HepG2 (cell line): ENCODE results near the gene ZDHHC7. TPM values are rescaled to one million over a fixed set of nuclear protein-coding genes. Genes with fewer than 3 reads are reported as not detected.

Experiments
- BCL6 ChIP-seq: IDR thresholded peaks from 2 replicates; pipeline ENCODE4 v1.6.1; 2016; ENCODE audit warnings: missing genetic modification reagents, missing compliant biosample characterization
- CEBPG ChIP-seq: IDR thresholded peaks from 2 replicates; pipeline ENCODE4 v1.6.1; 2016
- ELF1 ChIP-seq: sonication (generic); formaldehyde crosslinking; IDR thresholded peaks from 2 replicates; pipeline ENCODE4 v1.4.0; 2020; ENCODE audit warnings: missing genetic modification reagents
- GABPA ChIP-seq, 2 experiments: IDR thresholded peaks; 2 replicates each; pipeline ENCODE4 v1.6.1; 2011 to 2016; ENCODE audit warnings: low read depth in 2 of 2, low read length in 1 of 2, missing biosample characterization in 1 of 2, missing genetic modification characterization in 1 of 2
- HDAC2 ChIP-seq: sonication (generic); formaldehyde crosslinking; IDR thresholded peaks from 2 replicates; pipeline ENCODE4 v1.4.0; 2020; ENCODE audit warnings: missing genetic modification reagents
- MEF2D ChIP-seq: sonication (generic); formaldehyde crosslinking; IDR thresholded peaks from 2 replicates; pipeline ENCODE4 v1.5.1; 2020; ENCODE audit warnings: mild to moderate bottlenecking, missing genetic modification reagents
- SAP130 ChIP-seq: IDR thresholded peaks from 2 replicates; pipeline ENCODE4 v1.6.1; 2016; ENCODE audit warnings: low read depth
- SP5 ChIP-seq: IDR thresholded peaks from 2 replicates; pipeline ENCODE4 v1.6.1; 2016; ENCODE audit warnings: low read depth, borderline replicate concordance
- ZBTB43 ChIP-seq: sonication (generic); formaldehyde crosslinking; conservative IDR thresholded peaks from 2 replicates; pipeline ENCODE4 v1.4.0; 2020; ENCODE audit warnings: missing genetic modification reagents
- ZC3H4 ChIP-seq: sonication (generic); formaldehyde crosslinking; IDR thresholded peaks from 2 replicates; pipeline ENCODE4 v1.4.0; 2020; ENCODE audit warnings: missing genetic modification reagents, borderline replicate concordance
- ZFX ChIP-seq: sonication (generic); formaldehyde crosslinking; IDR thresholded peaks from 2 replicates; pipeline ENCODE4 v1.4.0; 2020; ENCODE audit warnings: mild to moderate bottlenecking, low read depth, missing genetic modification reagents, moderate library complexity
- ZNF136 ChIP-seq: sonication (generic); formaldehyde crosslinking; IDR thresholded peaks from 2 replicates; pipeline ENCODE4 v1.8.1; 2022; ENCODE audit warnings: low read depth, mild to moderate bottlenecking, moderate library complexity, missing genetic modification reagents
- ZNF496 ChIP-seq: sonication (generic); formaldehyde crosslinking; IDR thresholded peaks from 2 replicates; pipeline ENCODE4 v1.8.1; 2023; ENCODE audit warnings: mild to moderate bottlenecking, moderate library complexity, missing genetic modification reagents; ENCODE audit not compliant: insufficient replicate concordance
- ZNF547 ChIP-seq: sonication (generic); formaldehyde crosslinking; IDR thresholded peaks from 2 replicates; pipeline ENCODE4 v1.5.1; 2020; ENCODE audit warnings: mild to moderate bottlenecking, missing genetic modification reagents
- ZNF562 ChIP-seq: sonication (generic); formaldehyde crosslinking; IDR thresholded peaks from 2 replicates; pipeline ENCODE4 v1.8.0; 2022; ENCODE audit warnings: missing genetic modification reagents, borderline replicate concordance
- polyA plus RNA-seq, 8 experiments: library from polyadenylated mRNA; depleted of rRNA in 3 of 8; stranded (reverse) in 7 of 8; unstranded in 1 of 8; fragments of >200 nt; fragmentation: Illumina TruSeq in 4 of 8; extraction: Trizol in 4 of 8; gene quantifications; 2 replicates each; pipeline versions ENCODE4 v1.2.1 to v1.2.3, GENCODE V29; 2011 to 2016; ENCODE audit warnings: low read depth in 4 of 8, missing spikeins in 1 of 8, mixed read lengths in 1 of 8; ENCODE audit not compliant: insufficient read depth in 1 of 8
- total RNA-seq, 5 experiments: library from RNA; depleted of rRNA; stranded (reverse); fragments of >200 nt; fragmentation: Illumina TruSeq; extraction: Trizol; gene quantifications; 2 replicates each; pipeline ENCODE4 v1.2.3, GENCODE V29; 2016; ENCODE audit warnings: low read depth in 1 of 5
- TF ChIP-seq, protein P1 (sequence below): sonication (generic); formaldehyde crosslinking; IDR thresholded peaks from 2 replicates; pipeline ENCODE4 v1.4.0; 2020; ENCODE audit warnings: mild to moderate bottlenecking, low read depth, missing genetic modification reagents
- TF ChIP-seq, protein P2 (sequence below): sonication (generic); formaldehyde crosslinking; IDR thresholded peaks from 2 replicates; pipeline ENCODE4 v1.4.0; 2020; ENCODE audit warnings: low read depth, missing genetic modification reagents

Gene ZDHHC7
- total and polyA plus RNA-seq, 2 of the 13 experiments (the other 11 are each of a cell fraction or from before 2014, with no cell fraction given): 46.8 to 67.6 TPM

DNA sequence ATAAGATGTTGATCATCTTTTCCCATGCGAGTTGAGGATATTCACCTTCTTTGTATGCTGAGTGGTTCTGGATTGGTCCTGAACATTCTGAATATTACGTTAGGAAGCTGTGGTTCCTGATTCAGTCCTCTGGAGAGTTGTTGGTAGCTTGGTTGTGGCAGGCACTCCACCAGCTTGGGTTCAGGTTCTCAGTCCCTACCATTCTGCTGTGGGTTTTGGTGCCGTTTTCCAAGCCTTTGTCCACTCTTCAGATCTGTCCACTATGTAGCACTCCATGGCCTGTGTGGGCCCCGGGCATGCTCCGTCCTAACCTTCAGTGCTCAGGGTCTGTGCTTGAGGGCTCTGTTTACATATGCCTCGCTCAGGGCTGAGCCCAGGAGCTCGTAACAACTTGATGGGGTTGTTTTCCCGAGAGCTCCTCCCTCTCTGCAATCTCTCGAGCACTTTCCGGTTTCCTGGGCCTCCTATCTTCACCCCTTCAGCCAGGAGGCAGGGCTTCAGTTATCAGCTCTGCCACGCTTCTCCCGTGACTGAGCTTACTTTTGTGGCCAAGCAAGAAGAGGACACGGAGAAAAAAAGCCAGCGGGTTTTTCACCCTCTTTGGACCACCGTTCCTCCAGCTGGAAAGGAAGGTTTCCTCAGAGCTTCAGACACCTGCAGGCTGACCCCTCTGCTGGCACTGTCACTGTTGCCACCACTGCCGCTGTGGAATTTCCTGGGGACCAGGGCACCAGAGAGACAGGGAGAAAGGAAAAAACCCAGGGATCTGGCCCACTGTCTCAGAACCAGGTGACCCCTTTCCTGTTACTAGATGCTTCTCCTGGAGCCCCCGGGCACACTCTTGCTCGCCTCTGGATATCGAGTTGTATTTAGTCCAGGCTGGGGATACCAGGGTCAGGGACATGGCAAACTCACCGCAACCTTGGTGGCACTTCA lies 35.9 kb upstream of the ZDHHC7 start (continued):
- TF ChIP-seq ZBTB43 (no peak), ZNF562 (no peak), ZNF136 (no peak), ZC3H4 (no peak), ZNF496 (CRISPR knock-in tag) (no peak), ZFX (CRISPR knock-in tag) (peak; percentile 29; the same call in 1 of the 2 replicates), CEBPG (CRISPR knock-in tag) (no peak), SP5 (peak; percentile 85), ZNF547 (CRISPR knock-in tag) (peak; percentile 43; the same call in 1 of the 2 replicates), SAP130 (CRISPR knock-in tag) (peak; percentile 53; the same call in 1 of the 2 replicates), HDAC2 (CRISPR knock-in tag) (0 out of 2 replicates have a peak, but pooled peaks have one; percentile 36), ELF1 (peak; percentile 32; the same call in 1 of the 2 replicates), GABPA (IDR thresholded peaks at IDR 0.05; ENCODE audit: low read depth, low read length) (no peak), GABPA (CRISPR knock-in tag; IDR thresholded peaks at IDR 0.05; ENCODE audit: low read depth) (0 out of 2 replicates have a peak, but pooled peaks have one; percentile 30), MEF2D (CRISPR knock-in tag) (no peak), BCL6 (CRISPR knock-in tag) (peak; percentile 49; the same call in 1 of the 2 replicates)
- TF ChIP-seq, protein P1, sequence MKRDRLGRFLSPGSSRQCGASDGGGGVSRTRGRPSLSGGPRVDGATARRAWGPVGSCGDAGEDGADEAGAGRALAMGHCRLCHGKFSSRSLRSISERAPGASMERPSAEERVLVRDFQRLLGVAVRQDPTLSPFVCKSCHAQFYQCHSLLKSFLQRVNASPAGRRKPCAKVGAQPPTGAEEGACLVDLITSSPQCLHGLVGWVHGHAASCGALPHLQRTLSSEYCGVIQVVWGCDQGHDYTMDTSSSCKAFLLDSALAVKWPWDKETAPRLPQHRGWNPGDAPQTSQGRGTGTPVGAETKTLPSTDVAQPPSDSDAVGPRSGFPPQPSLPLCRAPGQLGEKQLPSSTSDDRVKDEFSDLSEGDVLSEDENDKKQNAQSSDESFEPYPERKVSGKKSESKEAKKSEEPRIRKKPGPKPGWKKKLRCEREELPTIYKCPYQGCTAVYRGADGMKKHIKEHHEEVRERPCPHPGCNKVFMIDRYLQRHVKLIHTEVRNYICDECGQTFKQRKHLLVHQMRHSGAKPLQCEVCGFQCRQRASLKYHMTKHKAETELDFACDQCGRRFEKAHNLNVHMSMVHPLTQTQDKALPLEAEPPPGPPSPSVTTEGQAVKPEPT: no peak
- TF ChIP-seq, protein P2, sequence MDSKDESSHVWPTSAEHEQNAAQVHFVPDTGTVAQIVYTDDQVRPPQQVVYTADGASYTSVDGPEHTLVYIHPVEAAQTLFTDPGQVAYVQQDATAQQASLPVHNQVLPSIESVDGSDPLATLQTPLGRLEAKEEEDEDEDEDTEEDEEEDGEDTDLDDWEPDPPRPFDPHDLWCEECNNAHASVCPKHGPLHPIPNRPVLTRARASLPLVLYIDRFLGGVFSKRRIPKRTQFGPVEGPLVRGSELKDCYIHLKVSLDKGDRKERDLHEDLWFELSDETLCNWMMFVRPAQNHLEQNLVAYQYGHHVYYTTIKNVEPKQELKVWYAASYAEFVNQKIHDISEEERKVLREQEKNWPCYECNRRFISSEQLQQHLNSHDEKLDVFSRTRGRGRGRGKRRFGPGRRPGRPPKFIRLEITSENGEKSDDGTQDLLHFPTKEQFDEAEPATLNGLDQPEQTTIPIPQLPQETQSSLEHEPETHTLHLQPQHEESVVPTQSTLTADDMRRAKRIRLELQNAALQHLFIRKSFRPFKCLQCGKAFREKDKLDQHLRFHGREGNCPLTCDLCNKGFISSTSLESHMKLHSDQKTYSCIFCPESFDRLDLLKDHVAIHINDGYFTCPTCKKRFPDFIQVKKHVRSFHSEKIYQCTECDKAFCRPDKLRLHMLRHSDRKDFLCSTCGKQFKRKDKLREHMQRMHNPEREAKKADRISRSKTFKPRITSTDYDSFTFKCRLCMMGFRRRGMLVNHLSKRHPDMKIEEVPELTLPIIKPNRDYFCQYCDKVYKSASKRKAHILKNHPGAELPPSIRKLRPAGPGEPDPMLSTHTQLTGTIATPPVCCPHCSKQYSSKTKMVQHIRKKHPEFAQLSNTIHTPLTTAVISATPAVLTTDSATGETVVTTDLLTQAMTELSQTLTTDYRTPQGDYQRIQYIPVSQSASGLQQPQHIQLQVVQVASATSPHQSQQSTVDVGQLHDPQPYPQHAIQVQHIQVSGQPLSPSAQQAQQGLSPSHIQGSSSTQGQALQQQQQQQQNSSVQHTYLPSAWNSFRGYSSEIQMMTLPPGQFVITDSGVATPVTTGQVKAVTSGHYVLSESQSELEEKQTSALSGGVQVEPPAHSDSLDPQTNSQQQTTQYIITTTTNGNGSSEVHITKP: no peak
